Heart left ventricle (tissue), 16 donors: Measurements from ENCODE around the gene SERINC5. TPM values are rescaled to one million over a fixed set of nuclear protein-coding genes. Genes with fewer than 3 reads are reported as not detected.

Experiments
- ATAC-seq, 4 donors: fragments of 200-7000 bp; cut with Tn5 transposase; one replicate each; pipeline ENCODE4 v1.9.1; 2020 to 2022; ENCODE audit warnings: moderate library complexity in 4 of 4, mild to moderate bottlenecking in 3 of 4, moderate number of reproducible peaks in 1 of 4
- DNase-seq, 5 donors: peaks; one replicate each; pipeline ENCODE4 v3.0.0-alpha.2; 2020
- H3K27ac ChIP-seq, 12 donors: fragments of 200-600 bp; sonication (generic) in 4 of 12; one replicate each; pipeline versions ENCODE4 v1.5.0 to v1.8.0; 2016 to 2022; ENCODE audit warnings: mild to moderate bottlenecking in 2 of 12
- H3K27me3 ChIP-seq, 9 donors: fragments of 200-600 bp; sonication (generic) in 2 of 9; one replicate each; pipeline versions ENCODE4 v1.5.1 to v1.8.0; 2016 to 2022; ENCODE audit warnings: mild to moderate bottlenecking in 3 of 9
- H3K36me3 ChIP-seq, 9 donors: fragments of 200-600 bp; sonication (generic) in 2 of 9; one replicate each; pipeline versions ENCODE4 v1.5.0 to v1.8.0; 2018 to 2022; ENCODE audit warnings: mild to moderate bottlenecking in 2 of 9
- H3K4me1 ChIP-seq, 12 donors: fragments of 200-600 bp; sonication (generic) in 4 of 12; one replicate each; pipeline versions ENCODE4 v1.5.0 to v1.8.0; 2016 to 2022; ENCODE audit warnings: mild to moderate bottlenecking in 3 of 12
- H3K4me3 ChIP-seq, 12 donors: fragments of 200-600 bp; sonication (generic) in 4 of 12; one replicate each; pipeline versions ENCODE4 v1.5.0 to v1.8.0; 2017 to 2022; ENCODE audit warnings: mild to moderate bottlenecking in 9 of 12, moderate library complexity in 4 of 12
- H3K9me3 ChIP-seq, 12 donors: fragments of 200-600 bp; sonication (generic) in 4 of 12; one replicate each; pipeline versions ENCODE4 v1.5.0 to v1.8.0; 2016 to 2022; ENCODE audit warnings: mild to moderate bottlenecking in 1 of 12
- POLR2A ChIP-seq, 2 donors: fragments of 450-650 bp; IDR thresholded peaks; one replicate each; pipeline ENCODE4 v1.6.1; 2017; ENCODE audit warnings: antibody characterized with exemption in 2 of 2, mild to moderate bottlenecking in 2 of 2, moderate library complexity in 2 of 2
- WGBS, 4 donors: extraction: QIAGEN DNeasy Blood & Tissue Kit in 2 of 4; methylation state at CpG; one replicate each; pipeline versions ENCODE4 v1.1.5 to v1.1.7; 2013 to 2018; 5-methylcytosine and 5-hydroxymethylcytosine counted together
- intact Hi-C, 10 donors: fragments of 100-400 bp; cut with DNase I; formaldehyde crosslinking; loops; one replicate each; pipeline versions ENCODE4 v1.11.1 to v1.14.2; 2022
- polyA plus RNA-seq, 2 donors: library from polyadenylated mRNA; stranded (reverse); fragments of 200-250 nt; gene quantifications; one replicate each; pipeline ENCODE4 v1.2.3, GENCODE V29; 2013
- total RNA-seq, 9 donors: library from RNA; depleted of rRNA in 2 of 9; stranded (reverse); fragments of >200 nt in 2 of 9; fragmentation: NEBNext Ultra II Directional in 3 of 9; extraction: Animal tissue kit (Norgen Biotek cat#: 25700) in 3 of 9; gene quantifications; one replicate each; pipeline versions ENCODE4 v1.1.0 to v1.2.4, GENCODE V29; 2016 to 2023
- TF ChIP-seq, protein P1 (sequence below), 12 donors: fragments of 200-600 bp; sonication (generic) in 4 of 12; IDR thresholded peaks; one replicate each; pipeline versions ENCODE4 v1.5.0 to v1.8.0; 2018 to 2022; ENCODE audit warnings: antibody characterized with exemption in 12 of 12, mild to moderate bottlenecking in 5 of 12
- donor health status: ischemic (EF 13 %, LVEDD 7.1; RV severe dilation, severe dysfunction).
- donor health status: healthy with polysubstance abuse.
- donor health status: DM: no; HTN: yes; CAD: no.
- donor health status: DM: no; HTN: no; CAD: no.
- donor health status: ischemic (EF 25% LVEDD 6.9; RV normal size, moderate dysfunction).
- donor health status: ischemic (EF 25% LVEDD 5.7; RV mildly dilated, moderate dysfunction).
- donor health status: healthy.
- donor health status: DM: yes; HTN: yes; CAD: no.
- donor health status: ischemic (EF 35%, LVEDD 5.7; RV mildly dilated, moderate dysfunction).
- donor health status: nonischemic (EF 11% LVEDD 7.7; RV severe dilation, severe dysfunction).
- donor health status: DM: yes; HTN: yes; CAD: no.
- donor health status: PGD.
- donor health status: ischemic (EF 29% LVEDD 5.4; RV normal size, mild dysfunction).
- donor health status: nonischemic (EF 23%, LVEDD 6.1; RV moderate dilation, normal function).

SERINC5 gene
- total and polyA plus RNA-seq, 11 donors = 3.2 to 25.9 (median 13.5) TPM

GRCh38 chr5:80230269-80230992 is 25.4 kb downstream of the SERINC5 start:
- WGBS, 4 donors = 72 to 83% (median 81%) methylated on average over 7 of the region's 7 CpGs
- no peak overlapping the region for H3K4me3 ChIP-seq
- no peaks in the 10 kb centered on the region for H3K27me3 ChIP-seq
- H3K27ac ChIP-seq = no peak overlapping the region
- no peak for DNase-seq
- H3K36me3 ChIP-seq = no peaks in the 10 kb centered on the region
- ATAC-seq = no peak
- TF ChIP-seq POLR2A (IDR thresholded peaks at IDR 0.05) = no peak
- TF ChIP-seq, protein P1, sequence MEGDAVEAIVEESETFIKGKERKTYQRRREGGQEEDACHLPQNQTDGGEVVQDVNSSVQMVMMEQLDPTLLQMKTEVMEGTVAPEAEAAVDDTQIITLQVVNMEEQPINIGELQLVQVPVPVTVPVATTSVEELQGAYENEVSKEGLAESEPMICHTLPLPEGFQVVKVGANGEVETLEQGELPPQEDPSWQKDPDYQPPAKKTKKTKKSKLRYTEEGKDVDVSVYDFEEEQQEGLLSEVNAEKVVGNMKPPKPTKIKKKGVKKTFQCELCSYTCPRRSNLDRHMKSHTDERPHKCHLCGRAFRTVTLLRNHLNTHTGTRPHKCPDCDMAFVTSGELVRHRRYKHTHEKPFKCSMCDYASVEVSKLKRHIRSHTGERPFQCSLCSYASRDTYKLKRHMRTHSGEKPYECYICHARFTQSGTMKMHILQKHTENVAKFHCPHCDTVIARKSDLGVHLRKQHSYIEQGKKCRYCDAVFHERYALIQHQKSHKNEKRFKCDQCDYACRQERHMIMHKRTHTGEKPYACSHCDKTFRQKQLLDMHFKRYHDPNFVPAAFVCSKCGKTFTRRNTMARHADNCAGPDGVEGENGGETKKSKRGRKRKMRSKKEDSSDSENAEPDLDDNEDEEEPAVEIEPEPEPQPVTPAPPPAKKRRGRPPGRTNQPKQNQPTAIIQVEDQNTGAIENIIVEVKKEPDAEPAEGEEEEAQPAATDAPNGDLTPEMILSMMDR (IDR thresholded peaks at IDR 0.05) = no peak
- H3K4me1 ChIP-seq = peaks cover 0 to 29% (median 6%) of the 10 kb centered on the region in 12 donors
- no peaks in the 10 kb centered on the region for H3K9me3 ChIP-seq
- intact Hi-C loops = no loop called here

- Histone ChIP-seq H3K36me3 (no peaks in the 10 kb centered on the region), H3K4me1 (peaks cover 0 to 29% (median 6%) of the 10 kb centered on the region in 12 donors), H3K27ac (peak overlapping the region in 1 of 12 donors; percentile 13), H3K4me3 (no peak overlapping the region), H3K9me3 (no peaks in the 10 kb centered on the region), H3K27me3 (no peaks in the 10 kb centered on the region)
- intact Hi-C loops = no loop called here
- WGBS, 4 donors = 45 to 65% (median 59%) methylated on average over 4 of the region's 4 CpGs
- DNase-seq (no peak), ATAC-seq (peak in 2 of 4 donors; percentile 25 to 26)
- no peak for TF ChIP-seq POLR2A (IDR thresholded peaks at IDR 0.05)
- TF ChIP-seq, protein P1 (IDR thresholded peaks at IDR 0.05) = no peak
These were observed 26.0 kb downstream of the SERINC5 start for GRCh38 chr5:80229902-80230255.

DNA sequence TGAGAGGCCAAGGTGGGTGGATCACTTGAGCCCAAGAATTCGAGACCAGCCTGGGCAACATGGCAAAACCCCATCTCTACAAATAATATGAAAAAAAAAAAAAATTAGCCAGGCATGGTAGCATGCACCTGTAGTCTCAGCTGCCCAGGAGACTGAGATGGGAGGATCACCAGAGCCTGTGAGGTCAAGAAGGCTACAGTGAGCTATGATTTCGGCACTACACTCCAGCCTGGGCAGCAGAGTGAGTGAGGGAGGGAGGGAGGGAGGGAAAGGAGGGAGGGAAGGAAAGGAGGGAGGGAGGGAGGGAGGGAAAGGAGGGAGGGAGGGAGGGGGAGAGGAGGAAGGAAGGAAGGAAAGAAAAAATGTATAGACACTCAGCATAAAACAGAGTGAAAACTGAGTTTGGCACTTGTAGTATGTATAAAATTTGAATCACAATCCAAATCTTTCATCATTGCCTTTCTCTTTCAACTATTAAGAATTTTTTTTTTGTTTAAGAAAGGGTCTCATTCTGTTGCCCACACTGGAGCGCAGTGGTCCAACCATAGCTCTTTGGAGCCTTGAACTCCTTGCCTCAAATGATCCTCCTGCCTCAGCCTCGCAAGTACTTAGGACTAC is 27.8 kb downstream of the SERINC5 start:
- Histone ChIP-seq H3K9me3 (no peaks in the 10 kb centered on the region), H3K4me3 (no peak overlapping the region), H3K4me1 (peaks cover 0 to 22% (median 6%) of the 10 kb centered on the region in 12 donors), H3K27ac (no peak overlapping the region), H3K36me3 (no peaks in the 10 kb centered on the region), H3K27me3 (no peaks in the 10 kb centered on the region)
- intact Hi-C loops = no loop called here
- WGBS, 4 donors = 88 to 93% (median 90%) methylated on average over 4 of the region's 4 CpGs
- ATAC-seq (no peak), DNase-seq (no peak)
- TF ChIP-seq, protein P1 (IDR thresholded peaks at IDR 0.05) = no peak
- no peak for TF ChIP-seq POLR2A (IDR thresholded peaks at IDR 0.05)

- no peak for ATAC-seq
- no peak for TF ChIP-seq POLR2A (IDR thresholded peaks at IDR 0.05)
- TF ChIP-seq, protein P1 (IDR thresholded peaks at IDR 0.05) = no peak
- Histone ChIP-seq H3K27ac (no peak overlapping the region), H3K4me1 (peaks cover 0 to 14% (median 6%) of the 10 kb centered on the region in 12 donors), H3K4me3 (no peak overlapping the region), H3K9me3 (no peaks in the 10 kb centered on the region), H3K27me3 (no peaks in the 10 kb centered on the region), H3K36me3 (no peaks in the 10 kb centered on the region)
- intact Hi-C loops = no loop called here
- no peak for DNase-seq
- 73 to 84% (median 82%) methylated on average over 6 of the region's 6 CpGs for WGBS, 4 donors
These were observed 29.9 kb downstream of the SERINC5 start for GRCh38 chr5:80225934-80226326.
